GM10266 (cell line): ENCODE measurements around the gene PGA5.

Experiments used
- DNase-seq: peaks from one replicate; pipeline ENCODE4 v3.0.0; 2012; ENCODE audit errors: extremely low spot score
- CTCF ChIP-seq: IDR thresholded peaks from 2 replicates; pipeline ENCODE4 v1.5.1; 2012; ENCODE audit warnings: mild to moderate bottlenecking, low read depth; ENCODE audit not compliant: control insufficient read depth, insufficient read depth; ENCODE audit errors: missing control alignments

PGA5 gene

GRCh38 chr11:61259363-61259762 is 18.4 kb downstream of the PGA5 start:
- no peak for DNase-seq
- no peak for TF ChIP-seq CTCF

GRCh38 chr11:61264371-61264770 is 23.4 kb downstream of the PGA5 start:
- TF ChIP-seq CTCF = no peak
- no peak for DNase-seq

GRCh38 chr11:61264795-61265194 is 23.8 kb downstream of the PGA5 start:
- no peak for TF ChIP-seq CTCF
- DNase-seq = no peak

GRCh38 chr11:61265357-61265756 is 24.4 kb downstream of the PGA5 start:
- no peak for TF ChIP-seq CTCF
- DNase-seq = no peak

- TF ChIP-seq CTCF = no peak
- DNase-seq = no peak
These were observed 25.6 kb downstream of the PGA5 start for GRCh38 chr11:61266602-61267001.

GRCh38 chr11:61267437-61267841 is 26.5 kb downstream of the PGA5 start:
- TF ChIP-seq CTCF = no peak
- no peak for DNase-seq

GRCh38 chr11:61268588-61269250 is 27.7 kb downstream of the PGA5 start:
- no peak for DNase-seq
- TF ChIP-seq CTCF = no peak
